Measurements from ENCODE around the gene CPNE9.
A peak's percentile ranks its signal among the peaks of the same experiment; 100 is the strongest.

CPNE9 gene

GRCh38 chr3:9777694-9778021 lies 74.0 kb downstream of the CPNE9 start:
- no peaks in the 10 kb centered on the region for H3K79me2 ChIP-seq (ENCODE audit: insufficient read depth, low read length)
- no peak overlapping the region for H3K27ac ChIP-seq (ENCODE audit: low read depth, low read length, poor library complexity, severe bottlenecking)
- H3K4me3 ChIP-seq (ENCODE audit: low read depth, low read length, poor library complexity, severe bottlenecking) = no peak overlapping the region
- H3K4me1 ChIP-seq (ENCODE audit: insufficient read depth, low read length, severe bottlenecking) = peaks cover 34% of the 10 kb centered on the region
- no peaks in the 10 kb centered on the region for H3F3A ChIP-seq (ENCODE audit: insufficient read depth, low read length)
- peaks cover 12% of the 10 kb centered on the region; the same call in 1 of the 2 replicates for H3K36me3 ChIP-seq (ENCODE audit: insufficient read depth, low read length)
- TF ChIP-seq EZH2 (IDR thresholded peaks at IDR 0.05; ENCODE audit: borderline replicate concordance, low read length) (no peak), CTCF (IDR thresholded peaks at IDR 0.05; ENCODE audit: low read length) (no peak)
- no peaks in the 10 kb centered on the region for H3K9me2 ChIP-seq (ENCODE audit: low read depth, low read length)
- H3K9me3 ChIP-seq (ENCODE audit: low read length) = no peaks in the 10 kb centered on the region
- no peaks in the 10 kb centered on the region for H4K20me1 ChIP-seq (ENCODE audit: insufficient read depth, low read length)
- no peaks in the 10 kb centered on the region for H3K27me3 ChIP-seq (ENCODE audit: insufficient read depth, low read length)
- H2AFZ ChIP-seq (ENCODE audit: low read length) = no peak overlapping the region
- no peak overlapping the region for H3K9ac ChIP-seq (ENCODE audit: low read length)
- H3K4me2 ChIP-seq (ENCODE audit: low read length) = no peak overlapping the region

GRCh38 chr3:9778143-9779074 lies 74.8 kb downstream of the CPNE9 start:
- H3K4me2 ChIP-seq (ENCODE audit: low read length) = no peak overlapping the region
- no peaks in the 10 kb centered on the region for H3K9me2 ChIP-seq (ENCODE audit: low read depth, low read length)
- no peak overlapping the region for H3K27ac ChIP-seq (ENCODE audit: low read depth, low read length, poor library complexity, severe bottlenecking)
- no peaks in the 10 kb centered on the region for H3F3A ChIP-seq (ENCODE audit: insufficient read depth, low read length)
- H2AFZ ChIP-seq (ENCODE audit: low read length) = no peak overlapping the region
- no peaks in the 10 kb centered on the region for H4K20me1 ChIP-seq (ENCODE audit: insufficient read depth, low read length)
- H3K27me3 ChIP-seq (ENCODE audit: insufficient read depth, low read length) = no peaks in the 10 kb centered on the region
- no peaks in the 10 kb centered on the region for H3K9me3 ChIP-seq (ENCODE audit: low read length)
- no peak overlapping the region for H3K9ac ChIP-seq (ENCODE audit: low read length)
- no peak overlapping the region for H3K4me3 ChIP-seq (ENCODE audit: low read depth, low read length, poor library complexity, severe bottlenecking)
- no peak for TF ChIP-seq EZH2 (IDR thresholded peaks at IDR 0.05; ENCODE audit: borderline replicate concordance, low read length)
- no peak for TF ChIP-seq CTCF (IDR thresholded peaks at IDR 0.05; ENCODE audit: low read length)
- peaks cover 34% of the 10 kb centered on the region for H3K4me1 ChIP-seq (ENCODE audit: insufficient read depth, low read length, severe bottlenecking)
- no peaks in the 10 kb centered on the region for H3K79me2 ChIP-seq (ENCODE audit: insufficient read depth, low read length)
- peaks cover 16% of the 10 kb centered on the region; the same call in 1 of the 2 replicates for H3K36me3 ChIP-seq (ENCODE audit: insufficient read depth, low read length)

GRCh38 chr3:9779075-9779593 lies 75.5 kb downstream of the CPNE9 start:
- Histone ChIP-seq H3K4me2 (ENCODE audit: low read length) (no peak overlapping the region), H3F3A (ENCODE audit: insufficient read depth, low read length) (no peaks in the 10 kb centered on the region), H3K9ac (ENCODE audit: low read length) (no peak overlapping the region), H3K4me1 (ENCODE audit: insufficient read depth, low read length, severe bottlenecking) (peaks cover 34% of the 10 kb centered on the region), H3K9me3 (ENCODE audit: low read length) (no peaks in the 10 kb centered on the region), H3K4me3 (ENCODE audit: low read depth, low read length, poor library complexity, severe bottlenecking) (no peak overlapping the region), H3K9me2 (ENCODE audit: low read depth, low read length) (no peaks in the 10 kb centered on the region), H3K79me2 (ENCODE audit: insufficient read depth, low read length) (no peaks in the 10 kb centered on the region), H3K36me3 (ENCODE audit: insufficient read depth, low read length) (peaks cover 22% of the 10 kb centered on the region; the same call in 1 of the 2 replicates), H4K20me1 (ENCODE audit: insufficient read depth, low read length) (no peaks in the 10 kb centered on the region), H2AFZ (ENCODE audit: low read length) (no peak overlapping the region), H3K27ac (ENCODE audit: low read depth, low read length, poor library complexity, severe bottlenecking) (peak overlapping the region; percentile 88), H3K27me3 (ENCODE audit: insufficient read depth, low read length) (no peaks in the 10 kb centered on the region)
- TF ChIP-seq CTCF (IDR thresholded peaks at IDR 0.05; ENCODE audit: low read length) (no peak), EZH2 (IDR thresholded peaks at IDR 0.05; ENCODE audit: borderline replicate concordance, low read length) (no peak)
